Panc1 (cell line): Measurements from ENCODE around the gene BIRC6. TPM values are rescaled to one million over a fixed set of nuclear protein-coding genes. Genes with fewer than 3 reads are reported as not detected.

Source experiments
- ATAC-seq: fragments of 200-7000 bp; cut with Tn5 transposase; 2 replicates; pipeline ENCODE4 v1.9.1; 2020; ENCODE audit warnings: mild to moderate bottlenecking, moderate library complexity
- BruUV-seq: library from RNA; stranded (reverse); fragments of 400-500 nt; replicated peaks from 2 replicates; lab custom pipeline; 2021; lab: Mats Ljungman, UMichigan
- CTCF ChIA-PET: fragments of 300-600 bp; sonication (Branson Sonifier 250); formaldehyde crosslinking; loops from one replicate; lab custom pipeline; 2022; ENCODE audit warnings: antibody characterized with exemption; lab: Charles Lee
- POLR2A ChIA-PET: fragments of 300-600 bp; sonication (Branson Sonifier 250); formaldehyde crosslinking; loops from one replicate; lab custom pipeline; 2022; ENCODE audit warnings: antibody characterized with exemption; lab: Charles Lee
- DNase-seq: peaks from one replicate; pipeline ENCODE4 v3.0.0-alpha.2; 2010; ENCODE audit warnings: low read depth, low spot score
- H3K27ac ChIP-seq: 2 replicates; pipeline ENCODE4 v1.5.1; 2011; ENCODE audit warnings: mild to moderate bottlenecking, low read length, inconsistent platforms
- H3K27me3 ChIP-seq: fragments of 200-500 bp; sonication (Bioruptor generic); 2 replicates; pipeline ENCODE4 v1.6.0; 2014; ENCODE audit warnings: low read length, inconsistent platforms; ENCODE audit not compliant: control insufficient read depth, insufficient read depth
- H3K36me3 ChIP-seq: fragments of 200-500 bp; sonication (Bioruptor generic); 2 replicates; pipeline ENCODE4 v1.5.1; 2014; ENCODE audit warnings: inconsistent platforms, mild to moderate bottlenecking, low read length, moderate library complexity; ENCODE audit not compliant: control insufficient read depth, insufficient read depth
- H3K4me1 ChIP-seq: 2 replicates; pipeline ENCODE4 v1.5.1; 2011; ENCODE audit warnings: inconsistent platforms, mild to moderate bottlenecking, low read length, moderate library complexity; ENCODE audit not compliant: control insufficient read depth, insufficient read depth
- H3K4me3 ChIP-seq, 2 experiments: 2 replicates each; pipeline ENCODE4 v1.5.1; 2011 to 2012; ENCODE audit warnings: low read depth in 2 of 2, low read length in 2 of 2, mild to moderate bottlenecking in 2 of 2, inconsistent platforms in 1 of 2, moderate library complexity in 1 of 2
- H3K9me3 ChIP-seq: fragments of 200-500 bp; sonication (Bioruptor generic); 2 replicates; pipeline ENCODE4 v1.5.1; 2014; ENCODE audit warnings: low read depth, mild to moderate bottlenecking, inconsistent platforms, low read length, moderate library complexity; ENCODE audit not compliant: control insufficient read depth, insufficient read depth
- CTCF ChIP-seq: fragments of 450-650 bp; IDR thresholded peaks from 2 replicates; pipeline ENCODE4 v1.5.1; 2017; ENCODE audit warnings: mild to moderate bottlenecking
- POLR2AphosphoS5 ChIP-seq: IDR thresholded peaks from 2 replicates; pipeline ENCODE4 v1.6.1; 2012; ENCODE audit warnings: mild to moderate bottlenecking, low read depth, low read length, moderate library complexity
- REST ChIP-seq, 2 experiments: IDR thresholded peaks; 2 replicates each; pipeline ENCODE4 v1.6.1; 2011 to 2012; ENCODE audit warnings: low read depth in 2 of 2, control low read depth in 1 of 2, low read length in 1 of 2, mild to moderate bottlenecking in 1 of 2, moderate library complexity in 1 of 2; ENCODE audit not compliant: insufficient read depth in 1 of 2
- SIN3A ChIP-seq: IDR thresholded peaks from 2 replicates; pipeline ENCODE4 v1.6.1; 2012; ENCODE audit warnings: low read depth, mild to moderate bottlenecking, low read length, moderate library complexity, borderline replicate concordance; ENCODE audit not compliant: insufficient read depth
- TCF7L2 ChIP-seq: IDR thresholded peaks from 2 replicates; pipeline ENCODE4 v1.6.1; 2011; ENCODE audit warnings: mild to moderate bottlenecking, low read depth, low read length, inconsistent platforms
- in situ Hi-C: cut with HindIII; loops from 2 replicates; pipeline ENCODE4 v1.10.0; 2016; ENCODE audit warnings: low sequenced_read_pairs, low pct_unique_long_range_greater_than_20kb
- intact Hi-C: fragments of 100-400 bp; cut with micrococcal nuclease; formaldehyde crosslinking; loops from one replicate; pipeline ENCODE4 v1.10.0; 2022; ENCODE audit not compliant: unreplicated experiment
- total RNA-seq: library from RNA; stranded (reverse); gene quantifications from one replicate; pipeline ENCODE4 v1.2.1, GENCODE V29; 2021; ENCODE audit not compliant: unreplicated experiment

BIRC6 gene
- total RNA-seq, 1 experiment from 2014 or later = 73.1 TPM

DNA sequence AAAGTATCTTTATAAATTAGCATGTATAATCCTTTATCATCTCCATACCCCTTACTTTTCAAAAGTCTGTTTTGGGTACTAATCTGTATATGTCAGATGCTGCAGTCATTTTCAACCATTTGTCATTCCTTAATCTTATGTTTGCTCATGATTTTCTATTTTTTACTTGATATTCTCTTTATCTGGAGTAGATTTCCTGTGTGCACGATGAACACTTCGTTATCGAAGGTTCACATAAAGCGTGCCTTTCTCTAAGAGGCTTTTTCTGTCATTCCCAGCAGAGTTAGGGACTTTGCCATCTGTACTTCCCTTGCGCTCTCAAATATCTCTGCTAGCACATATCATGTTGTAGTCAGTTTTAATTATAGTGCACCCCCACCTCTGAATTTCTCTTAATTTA, 123.2 kb downstream of the BIRC6 start:
- Histone ChIP-seq H3K9me3 (no peaks in the 10 kb centered on the region), H3K27me3 (no peaks in the 10 kb centered on the region), H3K4me1 (no peaks in the 10 kb centered on the region; the same call in 1 of the 2 replicates), H3K27ac (no peak overlapping the region), H3K4me3 (no peak overlapping the region), H3K36me3 (peaks cover 42% of the 10 kb centered on the region)
- no peak for ATAC-seq
- ChIA-PET CTCF (no interaction called here), POLR2A (no interaction called here)
- no peak for DNase-seq
- in situ Hi-C loops = no loop called here
- TF ChIP-seq REST (IDR thresholded peaks at IDR 0.05; ENCODE audit: insufficient read depth in 1 of 2, low read depth in 2 of 2, low read length in 1 of 2) (no peak), TCF7L2 (no peak), POLR2AphosphoS5 (no peak), SIN3A (no peak), CTCF (no peak)
- BruUV-seq = no TSS peak
- intact Hi-C loops = no loop called here

DNA sequence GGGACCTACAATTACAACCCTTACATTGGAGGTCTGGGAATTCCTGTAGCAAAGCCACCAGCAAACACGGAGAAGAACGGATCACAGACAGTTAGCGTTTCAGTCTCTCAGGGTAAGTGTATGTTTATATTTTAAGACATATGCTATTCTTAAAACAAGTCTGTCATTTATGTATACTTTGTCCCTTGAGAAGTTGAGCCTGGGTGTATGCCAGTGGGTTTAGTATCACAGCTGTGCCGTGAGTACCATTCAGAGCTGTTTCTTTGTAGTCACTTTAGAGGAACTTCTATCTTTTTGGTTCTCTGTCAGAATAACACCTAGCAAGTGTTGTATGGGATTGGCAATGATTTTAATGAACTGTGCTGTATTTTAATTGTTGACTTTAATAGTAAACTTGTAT, 125.6 kb downstream of the BIRC6 start:
- TF ChIP-seq REST (IDR thresholded peaks at IDR 0.05; ENCODE audit: insufficient read depth in 1 of 2, low read depth in 2 of 2, low read length in 1 of 2) = no peak
- TF ChIP-seq TCF7L2 = no peak
- TF ChIP-seq CTCF = no peak
- TF ChIP-seq SIN3A = no peak
- TF ChIP-seq POLR2AphosphoS5 = no peak
- Histone ChIP-seq H3K4me1 (no peaks in the 10 kb centered on the region; the same call in 1 of the 2 replicates), H3K36me3 (peaks cover 51% of the 10 kb centered on the region), H3K9me3 (no peaks in the 10 kb centered on the region), H3K27ac (no peak overlapping the region), H3K27me3 (no peaks in the 10 kb centered on the region), H3K4me3 (no peak overlapping the region)
- in situ Hi-C loops = no loop called here
- CTCF ChIA-PET = no interaction called here
- POLR2A ChIA-PET = no interaction called here
- DNase-seq = no peak
- ATAC-seq = no peak
- intact Hi-C loops = no loop called here
- no TSS peak for BruUV-seq
